Measurements from ENCODE around the gene FOXO3. TPM values are rescaled to one million over a fixed set of nuclear protein-coding genes. Genes with fewer than 3 reads are reported as not detected.
A peak's percentile ranks its signal among the peaks of the same experiment; 100 is the strongest.
"Not testable (repeated sequence)": the region's sequence is repeated elsewhere in the genome, so short reads cannot be mapped to it uniquely, and the experiment has no call there.

FOXO3 gene
- total RNA-seq, 1 donor from 2014 or later: 13.7 TPM

GRCh38 chr6:108559097-108559883 lies 1.4 kb upstream of the FOXO3 start:
- Histone ChIP-seq H2AFZ (replicated peaks) (peak overlapping the region; percentile 74), H3K27ac (no peak overlapping the region), H3K4me3 (peak overlapping the region; percentile 76), H3K27me3 (peaks cover 61% of the 10 kb centered on the region), H3K9me3 (ENCODE audit: low read depth) (no peaks in the 10 kb centered on the region), H3K4me1 (peaks cover 16% of the 10 kb centered on the region), H3K9ac (peak overlapping the region; percentile 5), H3K79me2 (ENCODE audit: low read depth) (peaks cover 15% of the 10 kb centered on the region), H3K36me3 (no peaks in the 10 kb centered on the region), H4K20me1 (ENCODE audit: low read depth) (peaks cover 28% of the 10 kb centered on the region), H3K4me2 (peak overlapping the region; percentile 91), H3F3A (ENCODE audit: low read depth) (peaks cover 42% of the 10 kb centered on the region)
- peak overlapping the region; percentile 98 for H3K4me3 Mint-ChIP-seq
- peaks cover 4% of the 10 kb centered on the region for H3K9me3 Mint-ChIP-seq
- TF ChIP-seq EZH2 (IDR thresholded peaks at IDR 0.05) (no peak), EZH2phosphoT487 (IDR thresholded peaks at IDR 0.05) (no peak), CTCF (IDR thresholded peaks at IDR 0.05) (no peak)
- peaks cover 26% of the 10 kb centered on the region for H3K4me1 Mint-ChIP-seq
- peak; percentile 89 for DNase-seq (ENCODE audit: low spot score)
- peaks cover 9% of the 10 kb centered on the region for H3K36me3 Mint-ChIP-seq
- H3K27me3 Mint-ChIP-seq (ENCODE audit: insufficient read depth, low read depth): peaks cover 25% of the 10 kb centered on the region
- peak overlapping the region; percentile 81 for H3K27ac Mint-ChIP-seq

- Histone ChIP-seq H3K79me2 (ENCODE audit: low read depth) (peaks cover 22% of the 10 kb centered on the region), H2AFZ (replicated peaks) (peak overlapping the region; percentile 74), H3K9ac (peak overlapping the region; percentile 3), H3K27me3 (peaks cover 65% of the 10 kb centered on the region), H3F3A (ENCODE audit: low read depth) (peaks cover 42% of the 10 kb centered on the region), H3K4me2 (peak overlapping the region; percentile 85), H3K27ac (peak overlapping the region; percentile 31), H3K4me1 (peaks cover 16% of the 10 kb centered on the region), H4K20me1 (ENCODE audit: low read depth) (peaks cover 35% of the 10 kb centered on the region), H3K36me3 (no peaks in the 10 kb centered on the region), H3K4me3 (peak overlapping the region; percentile 76), H3K9me3 (ENCODE audit: low read depth) (no peaks in the 10 kb centered on the region)
- H3K27ac Mint-ChIP-seq: no peak overlapping the region
- peaks cover 4% of the 10 kb centered on the region for H3K9me3 Mint-ChIP-seq
- H3K4me3 Mint-ChIP-seq: peak overlapping the region; percentile 92
- DNase-seq (ENCODE audit: low spot score): peak; percentile 82
- peaks cover 9% of the 10 kb centered on the region for H3K36me3 Mint-ChIP-seq
- no peak for TF ChIP-seq EZH2phosphoT487 (IDR thresholded peaks at IDR 0.05)
- no peak for TF ChIP-seq CTCF (IDR thresholded peaks at IDR 0.05)
- TF ChIP-seq EZH2 (IDR thresholded peaks at IDR 0.05): no peak
- peaks cover 26% of the 10 kb centered on the region for H3K4me1 Mint-ChIP-seq
- peaks cover 27% of the 10 kb centered on the region for H3K27me3 Mint-ChIP-seq (ENCODE audit: insufficient read depth, low read depth)
These were observed 744 bp upstream of the FOXO3 start for GRCh38 chr6:108559884-108560462.

GRCh38 chr6:108561309-108561647 lies 561 bp downstream of the FOXO3 start:
- not testable (repeated sequence) for H3K27ac ChIP-seq; H2AFZ ChIP-seq (replicated peaks); H3K27ac Mint-ChIP-seq; H3K9me3 ChIP-seq (ENCODE audit: low read depth); H3K36me3 ChIP-seq; H3K9ac ChIP-seq; H3K36me3 Mint-ChIP-seq; H3K4me3 Mint-ChIP-seq; H3K9me3 Mint-ChIP-seq
- H3K4me1 ChIP-seq: peaks cover 16% of the 10 kb centered on the region
- DNase-seq (ENCODE audit: low spot score): peak; percentile 18
- peak overlapping the region; percentile 76 for H3K4me3 ChIP-seq
- peaks cover 42% of the 10 kb centered on the region for H3F3A ChIP-seq (ENCODE audit: low read depth)
- peaks cover 52% of the 10 kb centered on the region for H3K27me3 ChIP-seq
- peaks cover 35% of the 10 kb centered on the region for H3K79me2 ChIP-seq (ENCODE audit: low read depth)
- Mint-ChIP-seq H3K27me3 (ENCODE audit: insufficient read depth, low read depth) (peaks cover 27% of the 10 kb centered on the region), H3K4me1 (peaks cover 26% of the 10 kb centered on the region)
- peaks cover 48% of the 10 kb centered on the region for H4K20me1 ChIP-seq (ENCODE audit: low read depth)
- H3K4me2 ChIP-seq: peak overlapping the region; percentile 85

All from neural progenitor cell (in vitro differentiated cells).